B cell (primary cell): Measurements from ENCODE around the gene C19orf53. TPM values are rescaled to one million over a fixed set of nuclear protein-coding genes. Genes with fewer than 3 reads are reported as not detected.

Experiments used
- polyA plus RNA-seq: library from polyadenylated mRNA; depleted of rRNA; stranded (reverse); fragments of >200 nt; gene quantifications from 2 replicates; pipeline ENCODE4 v1.2.3, GENCODE V29; 2012
- small RNA-seq: library from RNA; depleted of rRNA; stranded (forward); fragments of <200 nt; gene quantifications from one replicate; pipeline ENCODE3, GENCODE V24; 2012; ENCODE audit warnings: low replicate concordance, low read depth; ENCODE audit not compliant: insufficient read length
- total RNA-seq, 2 donors: library from RNA; stranded (reverse); fragments of 120-200 nt in 1 of 2; gene quantifications; 1 replicate in 1 of 2; 2 replicates in 1 of 2; pipeline versions ENCODE4 v1.2.3 to v1.2.4, GENCODE V29; 2013 to 2022

C19orf53 gene
- total and polyA plus RNA-seq, 2 donors (not counting 1 experiment from before 2014, with no cell fraction given), result 62.5 to 110 TPM

Small RNA genes lying within 50 kb of the gene (small RNA-seq; reads per million reads assigned to genes)
- not detected for gene RN7SL619P

Other genes starting within 250 kb of the C19orf53 start
- gene MRI1, start 9.9 kb upstream of the C19orf53 start, total RNA-seq, result 65.0 and 75.5 TPM in 2 replicates
- gene MRI1, start 9.9 kb upstream of the C19orf53 start, polyA plus RNA-seq, result 82.2 and 118 TPM in 2 replicates
- 10.1 and 10.6 TPM in 2 replicates for gene ZSWIM4, start 21.0 kb downstream of the C19orf53 start, total RNA-seq
- 2.4 and 2.6 TPM in 2 replicates for gene ZSWIM4, start 21.0 kb downstream of the C19orf53 start, polyA plus RNA-seq
- not detected in 2 replicates for gene NANOS3, start 102.7 kb downstream of the C19orf53 start, total RNA-seq
- 0.49 TPM in 1 of 2 replicates, not detected in the other for gene NANOS3, start 102.7 kb downstream of the C19orf53 start, polyA plus RNA-seq
- gene BRME1, start 131.7 kb downstream of the C19orf53 start, total RNA-seq, result 1.7 and 2.4 TPM in 2 replicates
- gene BRME1, start 131.7 kb downstream of the C19orf53 start, polyA plus RNA-seq, result 1.1 and 1.8 TPM in 2 replicates
- 47.1 and 47.2 TPM in 2 replicates for gene CC2D1A, start 131.7 kb downstream of the C19orf53 start, total RNA-seq
- 28.9 and 34.3 TPM in 2 replicates for gene CC2D1A, start 131.7 kb downstream of the C19orf53 start, polyA plus RNA-seq
- gene PODNL1, start 164.0 kb downstream of the C19orf53 start, total RNA-seq, result not detected in 2 replicates
- gene PODNL1, start 164.0 kb downstream of the C19orf53 start, polyA plus RNA-seq, result 0.13 TPM in 1 of 2 replicates, not detected in the other
- 115 and 116 TPM in 2 replicates for gene DCAF15, start 178.1 kb downstream of the C19orf53 start, total RNA-seq
- 157 and 160 TPM in 2 replicates for gene DCAF15, start 178.1 kb downstream of the C19orf53 start, polyA plus RNA-seq
- gene RFX1, start 231.9 kb downstream of the C19orf53 start, total RNA-seq, result 33.3 and 33.9 TPM in 2 replicates
- gene RFX1, start 231.9 kb downstream of the C19orf53 start, polyA plus RNA-seq, result 9.2 and 10.9 TPM in 2 replicates